Hepatic stellate cell (primary cell): Measurements from ENCODE around the gene MOB3A.
"Not testable (repeated sequence)": the region's sequence is repeated elsewhere in the genome, so short reads cannot be mapped to it uniquely, and the experiment has no call there.

Experiments
- DNase-seq: peaks from one replicate; pipeline ENCODE4 v3.0.0; 2011; ENCODE audit warnings: low spot score

The MOB3A gene

DNA sequence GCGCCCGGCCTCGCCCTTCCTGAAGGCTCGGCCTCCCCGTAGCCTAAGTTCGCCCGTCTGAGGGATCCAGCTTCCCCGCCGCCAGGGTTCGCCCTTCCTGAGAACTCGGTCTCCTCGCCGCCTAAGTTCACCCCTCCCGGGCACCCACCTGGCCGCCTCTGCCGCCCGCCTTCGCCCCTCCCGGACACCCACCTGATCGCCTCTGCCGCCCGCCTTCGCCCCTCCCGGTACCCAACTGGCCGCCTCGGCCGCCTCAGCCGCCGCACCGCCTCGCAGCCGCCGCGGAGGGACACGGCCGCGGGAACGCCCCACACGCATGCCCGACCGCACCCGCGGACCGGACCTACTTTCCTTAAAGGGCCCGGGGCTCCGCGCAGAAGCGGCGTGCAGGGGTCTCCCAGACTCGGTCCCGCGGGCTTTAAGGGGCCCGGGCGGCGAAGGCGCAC is at the start of gene MOB3A:
Gene MOB3A (minus strand): TSS at position 293 of the 446 bp plus-strand sequence. CDS start 17,766 bp downstream, outside the sequence.
- DNase-seq: peak; percentile 94

- DNase-seq: no peak
Measured at GRCh38 chr19:2145831-2146241, 49.7 kb upstream of the MOB3A start.

DNA sequence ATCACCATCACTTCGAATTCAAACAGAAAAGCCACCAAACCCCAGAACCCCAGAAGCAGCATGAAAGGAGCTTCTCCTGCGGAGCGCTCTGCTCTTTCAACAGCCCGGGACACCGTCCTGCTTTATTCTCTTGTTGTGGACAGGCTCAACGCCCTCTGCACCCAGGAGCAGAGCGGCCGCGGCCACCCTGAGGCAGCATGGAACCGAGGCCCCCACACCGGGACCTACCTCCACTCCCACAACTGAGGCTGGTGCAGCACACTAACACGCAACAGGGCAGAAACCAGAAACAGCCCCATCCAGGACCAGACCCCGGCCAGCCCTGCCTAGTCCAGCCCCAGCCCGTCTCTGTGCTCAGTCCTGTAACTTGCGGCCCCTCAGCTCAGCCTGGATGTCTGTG is 48.1 kb upstream of the MOB3A start:
- no peak for DNase-seq

DNA sequence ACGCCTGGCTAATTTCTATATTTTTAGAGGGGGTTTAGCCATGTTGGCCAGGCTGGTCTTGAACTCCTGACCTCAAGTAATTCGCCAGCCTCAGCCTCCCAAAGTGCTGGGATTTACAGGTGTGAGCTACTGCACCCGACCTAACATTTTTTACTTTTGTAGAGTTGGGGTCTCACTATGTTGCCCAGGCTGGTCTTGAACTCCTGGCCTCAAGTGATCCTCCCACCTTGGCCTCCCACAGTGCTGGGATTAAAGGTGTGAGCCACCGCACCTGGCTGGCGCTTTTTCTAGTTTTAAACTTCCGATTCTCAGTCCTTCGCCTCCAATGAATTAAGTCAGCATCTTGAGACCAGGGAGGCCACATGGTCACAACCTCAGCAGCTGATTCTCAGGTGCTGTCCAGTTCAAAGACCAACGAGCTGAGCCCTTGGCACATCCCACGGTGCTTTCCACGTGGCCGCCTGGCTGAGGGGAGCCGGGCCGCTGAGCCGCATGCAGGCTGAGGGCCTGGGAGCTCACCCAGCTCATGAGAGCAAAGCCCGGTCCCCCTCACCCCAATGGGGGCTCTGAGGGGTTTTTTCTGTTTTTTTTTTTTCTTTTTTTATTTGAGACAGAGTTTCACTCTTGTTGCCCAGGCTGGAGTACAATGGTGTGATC is 46.2 kb upstream of the MOB3A start:
- no peak for DNase-seq

GRCh38 chr19:2140138-2140569 is 44.0 kb upstream of the MOB3A start:
- no peak for DNase-seq

- no peak for DNase-seq
Measured at GRCh38 chr19:2139385-2140137, 43.4 kb upstream of the MOB3A start.

GRCh38 chr19:2138061-2138728 is 42.1 kb upstream of the MOB3A start:
- no peak for DNase-seq

DNA sequence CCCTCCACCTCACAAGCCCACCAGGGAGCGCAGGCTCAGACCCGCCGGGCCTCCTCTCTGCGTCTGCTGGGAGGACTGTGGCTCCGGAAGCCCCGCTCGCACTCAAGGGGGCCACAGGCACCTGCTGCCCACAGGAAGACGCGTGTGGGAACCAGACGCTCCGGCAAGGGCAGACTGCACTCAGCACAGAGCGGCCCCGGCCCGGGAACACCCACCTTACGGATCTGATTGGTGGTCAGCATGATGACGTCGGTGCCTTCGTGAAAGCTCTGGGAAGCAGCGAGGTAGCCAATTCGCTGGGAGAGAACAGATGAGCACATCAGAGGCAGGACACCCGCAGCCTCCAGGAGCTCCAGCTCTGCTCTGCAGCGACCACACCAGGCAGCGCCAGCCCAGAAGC is 40.7 kb upstream of the MOB3A start:
- no peak for DNase-seq

DNA sequence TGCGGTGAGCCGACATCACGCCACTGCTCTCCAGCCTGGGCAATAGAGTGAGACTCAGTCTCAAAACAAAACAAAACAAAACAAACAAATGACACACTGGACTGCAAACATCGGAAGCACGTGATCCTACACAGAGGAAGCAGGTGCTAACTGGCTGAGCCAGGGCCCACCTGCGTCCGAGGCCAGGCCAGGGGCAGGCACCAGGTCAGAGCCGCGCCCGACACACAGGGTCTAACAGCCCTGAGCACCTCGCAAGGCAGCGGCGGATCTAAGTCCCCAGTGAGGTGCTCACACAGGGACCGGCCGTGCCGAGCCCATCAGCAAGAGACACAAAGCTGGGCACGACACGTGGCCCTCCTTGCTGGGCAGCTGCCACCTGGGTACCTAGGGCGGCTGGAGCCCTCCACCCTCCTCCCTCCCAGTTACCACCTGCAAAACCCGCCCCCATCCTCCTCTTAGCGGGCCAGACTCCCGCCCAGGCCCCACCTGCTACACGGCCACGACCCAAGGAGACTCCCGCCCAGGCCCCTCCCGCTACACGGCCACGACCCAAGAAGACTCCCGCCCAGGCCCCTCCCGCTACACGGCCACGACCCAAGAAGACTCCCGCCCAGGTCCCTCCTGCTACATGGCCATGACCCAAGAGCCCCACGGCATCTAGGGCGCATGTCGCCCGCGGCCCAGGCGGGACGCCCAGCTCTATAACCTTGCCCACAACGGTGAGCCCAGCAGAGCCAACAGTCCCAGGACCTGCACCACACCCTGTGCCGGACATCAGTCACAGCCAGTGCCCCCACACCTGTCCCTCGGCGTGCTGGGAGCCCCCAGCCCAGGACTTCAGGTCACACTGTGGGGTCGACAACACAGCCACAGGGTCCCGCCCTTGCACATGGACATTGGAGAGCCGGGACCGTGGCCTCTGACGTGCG is 39.6 kb upstream of the MOB3A start:
- no peak for DNase-seq

GRCh38 chr19:2132731-2133490 is 36.8 kb upstream of the MOB3A start:
- no peak for DNase-seq

- no peak for DNase-seq
Measured at GRCh38 chr19:2132191-2132590, 36.1 kb upstream of the MOB3A start.

GRCh38 chr19:2131012-2131975 is 35.2 kb upstream of the MOB3A start:
- not testable (repeated sequence) for DNase-seq

GRCh38 chr19:2129892-2130770 is 34.0 kb upstream of the MOB3A start:
- DNase-seq: no peak

- DNase-seq: no peak
Measured at GRCh38 chr19:2129486-2129885, 33.4 kb upstream of the MOB3A start.

DNA sequence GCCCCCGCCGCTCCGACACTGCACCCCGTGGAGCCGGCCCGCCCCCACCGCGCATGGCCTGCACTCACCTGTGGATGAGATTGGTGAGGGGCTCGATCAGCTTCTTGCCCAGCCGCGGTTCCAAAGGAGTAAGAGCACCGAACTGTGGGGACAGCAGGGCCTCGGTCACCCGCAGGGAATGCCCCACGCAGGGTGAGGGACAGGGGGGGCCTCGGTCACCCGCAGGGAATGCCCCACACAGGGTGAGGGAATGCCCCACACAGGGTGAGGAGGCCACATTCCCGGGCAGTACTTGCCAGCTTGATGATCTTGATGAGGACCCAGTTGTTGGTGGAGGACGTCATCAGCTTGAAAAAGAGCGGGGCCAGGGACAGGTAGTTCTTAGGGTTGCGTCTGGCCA is 32.9 kb upstream of the MOB3A start:
- no peak for DNase-seq

DNA sequence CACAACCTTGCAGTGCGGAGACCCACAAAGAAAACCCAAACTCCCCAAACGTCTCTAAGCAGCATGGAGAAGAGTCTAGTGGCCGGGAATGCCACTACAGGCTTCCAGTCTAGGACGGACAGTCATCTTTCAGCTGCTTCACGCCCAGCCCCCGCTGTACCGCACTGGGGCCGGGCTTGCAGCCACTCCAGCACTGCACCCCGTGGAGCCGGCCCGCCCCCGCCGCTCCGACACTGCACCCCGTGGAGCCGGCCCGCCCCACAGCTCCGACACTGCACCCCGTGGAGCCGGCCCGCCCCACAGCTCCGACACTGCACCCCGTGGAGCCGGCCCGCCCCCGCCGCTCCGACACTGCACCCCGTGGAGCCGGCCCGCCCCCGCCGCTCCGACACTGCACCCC is 32.1 kb upstream of the MOB3A start:
- not testable (repeated sequence) for DNase-seq

- DNase-seq: no peak
Measured at GRCh38 chr19:2127758-2128157, 31.6 kb upstream of the MOB3A start.

- no peak for DNase-seq
Measured at GRCh38 chr19:2126879-2127518, 30.9 kb upstream of the MOB3A start.
